ENCODE data around the gene CCDC157. TPM values are rescaled to one million over a fixed set of nuclear protein-coding genes. Genes with fewer than 3 reads are reported as not detected.
A peak's percentile ranks its signal among the peaks of the same experiment; 100 is the strongest.

Gene CCDC157
- total RNA-seq, 4 donors from 2014 or later: 1.4 to 5.2 (median 3.3) TPM

- in situ Hi-C loops (cut with MboI; ENCODE audit: low pct_ligation_motif_present in 1 of 4, low pct_unique_long_range_greater_than_20kb in 1 of 4, low sequenced_read_pairs in 3 of 4): no loop called here
- no peak overlapping the region for H3K27ac ChIP-seq
- peaks cover under 1 to 6% (median 1%) of the 10 kb centered on the region in 4 donors for H3K4me1 ChIP-seq
- intact Hi-C loops (cut with DNase I; ENCODE audit: low total_unique reads): no loop called here
- no peak overlapping the region for H3K4me3 ChIP-seq
- H3K27me3 ChIP-seq: no peaks in the 10 kb centered on the region
- WGBS, 2 donors (ENCODE audit: low coverage in 1 of 2): 94 to 100% methylated on average over 3 to 7 of the region's 7 CpGs
- peaks cover 0 to 98% (median 48%) of the 10 kb centered on the region in 4 donors for H3K36me3 ChIP-seq
- DNase-seq: no peak
- H3K9me3 ChIP-seq: no peaks in the 10 kb centered on the region
- no peak for TF ChIP-seq POLR2A (IDR thresholded peaks at IDR 0.05)
- TF ChIP-seq POLR2AphosphoS5 (IDR thresholded peaks at IDR 0.05): no peak
- TF ChIP-seq EP300 (IDR thresholded peaks at IDR 0.05; ENCODE audit: low read depth): no peak
- no peak for TF ChIP-seq CTCF (IDR thresholded peaks at IDR 0.05)
Measured at GRCh38 chr22:30338802-30339201, 18.0 kb upstream of the CCDC157 start.

GRCh38 chr22:30340911-30341685, 15.7 kb upstream of the CCDC157 start:
- no peak for TF ChIP-seq POLR2AphosphoS5 (IDR thresholded peaks at IDR 0.05)
- TF ChIP-seq CTCF (IDR thresholded peaks at IDR 0.05): no peak
- no peak for TF ChIP-seq POLR2A (IDR thresholded peaks at IDR 0.05)
- TF ChIP-seq EP300 (IDR thresholded peaks at IDR 0.05; ENCODE audit: low read depth): no peak
- in situ Hi-C loops (cut with MboI; ENCODE audit: low pct_ligation_motif_present in 1 of 4, low pct_unique_long_range_greater_than_20kb in 1 of 4, low sequenced_read_pairs in 3 of 4) (no loop called here), intact Hi-C loops (cut with DNase I; ENCODE audit: low total_unique reads) (no loop called here)
- Histone ChIP-seq H3K27ac (peak overlapping the region in 2 of 4 donors; percentile 2 to 50), H3K4me3 (no peak overlapping the region), H3K4me1 (no peaks in the 10 kb centered on the region), H3K27me3 (no peaks in the 10 kb centered on the region), H3K36me3 (peaks cover 0 to 100% (median 49%) of the 10 kb centered on the region in 4 donors), H3K9me3 (no peaks in the 10 kb centered on the region)
- no peak for DNase-seq
- 46 to 88% methylated on average over 6 to 15 of the region's 16 CpGs for whole genome bisulfite sequencing, 2 donors (ENCODE audit: low coverage in 1 of 2)

GRCh38 chr22:30344447-30345200, 12.2 kb upstream of the CCDC157 start:
- Histone ChIP-seq H3K4me3 (no peak overlapping the region), H3K27ac (no peak overlapping the region), H3K36me3 (peaks cover 0 to 85% (median 37%) of the 10 kb centered on the region in 4 donors), H3K9me3 (no peaks in the 10 kb centered on the region), H3K4me1 (peaks cover 0 to 7% (median 2%) of the 10 kb centered on the region in 4 donors), H3K27me3 (no peaks in the 10 kb centered on the region)
- intact Hi-C loops (cut with DNase I; ENCODE audit: low total_unique reads): no loop called here
- 92 to 93% methylated on average over 6 to 13 of the region's 13 CpGs for WGBS, 2 donors (ENCODE audit: low coverage in 1 of 2)
- no peak for DNase-seq
- TF ChIP-seq POLR2AphosphoS5 (IDR thresholded peaks at IDR 0.05): no peak
- TF ChIP-seq POLR2A (IDR thresholded peaks at IDR 0.05): no peak
- TF ChIP-seq CTCF (IDR thresholded peaks at IDR 0.05): no peak
- no peak for TF ChIP-seq EP300 (IDR thresholded peaks at IDR 0.05; ENCODE audit: low read depth)
- in situ Hi-C loops (cut with MboI; ENCODE audit: low pct_ligation_motif_present in 1 of 4, low pct_unique_long_range_greater_than_20kb in 1 of 4, low sequenced_read_pairs in 3 of 4): no loop called here

GRCh38 chr22:30347255-30347892, 9.4 kb upstream of the CCDC157 start:
- H3K27me3 ChIP-seq: no peaks in the 10 kb centered on the region
- in situ Hi-C loops (cut with MboI; ENCODE audit: low pct_ligation_motif_present in 1 of 4, low pct_unique_long_range_greater_than_20kb in 1 of 4, low sequenced_read_pairs in 3 of 4) (no loop called here), intact Hi-C loops (cut with DNase I; ENCODE audit: low total_unique reads) (no loop called here)
- WGBS, 2 donors (ENCODE audit: low coverage in 1 of 2): 64 to 79% methylated on average over 3 to 5 of the region's 5 CpGs
- peaks cover 0 to 10% (median 2%) of the 10 kb centered on the region in 4 donors for H3K4me1 ChIP-seq
- no peaks in the 10 kb centered on the region for H3K9me3 ChIP-seq
- no peak for DNase-seq
- no peak overlapping the region for H3K27ac ChIP-seq
- TF ChIP-seq EP300 (IDR thresholded peaks at IDR 0.05; ENCODE audit: low read depth) (no peak), POLR2AphosphoS5 (IDR thresholded peaks at IDR 0.05) (no peak), POLR2A (IDR thresholded peaks at IDR 0.05) (no peak), CTCF (IDR thresholded peaks at IDR 0.05) (no peak)
- H3K36me3 ChIP-seq: peaks cover 0 to 75% (median 39%) of the 10 kb centered on the region in 4 donors
- H3K4me3 ChIP-seq: no peak overlapping the region

Measured in transverse colon (tissue), 4 donors.